ENCODE measurements around the gene RALGPS2. TPM values are rescaled to one million over a fixed set of nuclear protein-coding genes. Genes with fewer than 3 reads are reported as not detected.
A peak's percentile ranks its signal among the peaks of the same experiment; 100 is the strongest.

The RALGPS2 gene
- total RNA-seq, 1 experiment from 2014 or later, result 38.0 TPM

- no peak for TF ChIP-seq GTF2I (CRISPR knock-in tag; conservative IDR thresholded peaks at IDR 0.05)
- TF ChIP-seq MLX (CRISPR knock-in tag; IDR thresholded peaks at IDR 0.05), result no peak
- TF ChIP-seq TEAD4 (CRISPR knock-in tag; IDR thresholded peaks at IDR 0.05), result no peak
- no peak for TF ChIP-seq ATF6 (CRISPR knock-in tag; IDR thresholded peaks at IDR 0.05)
Observed at GRCh38 chr1:178718520-178718919, 6.5 kb upstream of the RALGPS2 start (continued).

GRCh38 chr1:178723546-178723945, 1.5 kb upstream of the RALGPS2 start:
- no peaks in the 10 kb centered on the region for H3K9me3 Mint-ChIP-seq
- H3K4me3 Mint-ChIP-seq, result peak overlapping the region; percentile 78; the same call in 1 of the 2 replicates
- ATAC-seq, result no peak
- H3K27me3 Mint-ChIP-seq (ENCODE audit: low read depth), result no peaks in the 10 kb centered on the region
- H3K27ac Mint-ChIP-seq, result no peak overlapping the region
- no peak for DNase-seq (ENCODE audit: low spot score)
- peaks cover 40% of the 10 kb centered on the region for H3K4me1 Mint-ChIP-seq
- ChIA-PET POLR2A (no interaction called here), CTCF (interaction anchor here (3.5 kb wide), 1 partner anchor 181 kb away, joined by 19 read pairs; no protein-coding TSS in a partner anchor)
- no peaks in the 10 kb centered on the region for H3K36me3 Mint-ChIP-seq
- TF ChIP-seq ZNF671 (CRISPR knock-in tag; IDR thresholded peaks at IDR 0.05), result no peak
- TF ChIP-seq PRRX2 (CRISPR knock-in tag; IDR thresholded peaks at IDR 0.05), result no peak
- TF ChIP-seq MLX (CRISPR knock-in tag; IDR thresholded peaks at IDR 0.05), result no peak
- TF ChIP-seq ZNF121 (CRISPR knock-in tag; IDR thresholded peaks at IDR 0.05), result no peak
- TF ChIP-seq CREB1 (CRISPR knock-in tag; IDR thresholded peaks at IDR 0.05), result no peak
- no peak for TF ChIP-seq FOXJ3 (CRISPR knock-in tag; IDR thresholded peaks at IDR 0.05; ENCODE audit: borderline replicate concordance)
- no peak for TF ChIP-seq NFATC4 (CRISPR knock-in tag; IDR thresholded peaks at IDR 0.05)
- TF ChIP-seq IRF1 (CRISPR knock-in tag; IDR thresholded peaks at IDR 0.05), result no peak
- no peak for TF ChIP-seq ETV6 (CRISPR knock-in tag; IDR thresholded peaks at IDR 0.05)
- TF ChIP-seq MYBL2 (CRISPR knock-in tag; IDR thresholded peaks at IDR 0.05), result no peak
- TF ChIP-seq EMX1 (CRISPR knock-in tag; IDR thresholded peaks at IDR 0.05), result no peak
- TF ChIP-seq ZNF532 (CRISPR knock-in tag; IDR thresholded peaks at IDR 0.05; ENCODE audit: borderline replicate concordance), result no peak
- no peak for TF ChIP-seq E2F4 (CRISPR knock-in tag; IDR thresholded peaks at IDR 0.05; ENCODE audit: borderline replicate concordance, low read depth)
- no peak for TF ChIP-seq FOXK1 (CRISPR knock-in tag; IDR thresholded peaks at IDR 0.05)
- no peak for TF ChIP-seq NR2C2 (CRISPR knock-in tag; IDR thresholded peaks at IDR 0.05)
- no peak for TF ChIP-seq NFYB (CRISPR knock-in tag; conservative IDR thresholded peaks at IDR 0.05; ENCODE audit: low read depth)
- TF ChIP-seq ZNF281 (CRISPR knock-in tag; IDR thresholded peaks at IDR 0.05), result no peak
- no peak for TF ChIP-seq AR (CRISPR knock-in tag; IDR thresholded peaks at IDR 0.05)

Measured in WTC11 (cell line).